NCI-H2107 treated with DMSO at 0.1 percent for 48 hours (cell line): ENCODE data around the gene DOCK1.
"Not testable (repeated sequence)": the region's sequence is repeated elsewhere in the genome, so short reads cannot be mapped to it uniquely, and the experiment has no call there.

Experiments used
- DNase-seq: peaks from one replicate; lab custom pipeline; 2025; ENCODE audit not compliant: unreplicated experiment; lab: John Stamatoyannopoulos, UW

The DOCK1 gene

DNA sequence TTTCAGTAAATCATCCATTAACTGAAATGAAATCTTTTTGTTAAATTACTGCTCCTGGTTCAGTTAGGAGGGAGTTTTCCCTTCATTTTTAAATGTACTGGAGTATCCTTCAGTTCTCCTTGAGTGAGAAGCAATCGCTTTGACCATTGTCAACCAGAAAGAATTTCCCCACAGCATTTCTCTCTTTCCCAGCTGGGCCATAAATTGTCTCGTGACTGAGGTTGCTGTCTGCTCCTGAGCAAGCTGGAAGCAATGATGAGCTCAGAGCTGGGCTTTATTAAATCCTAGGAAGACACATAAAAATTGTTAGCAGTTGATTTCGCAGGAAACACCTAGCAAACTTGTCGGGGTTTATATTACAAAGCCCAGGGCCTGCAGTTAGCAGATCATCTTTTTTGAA lies 393.2 kb downstream of the DOCK1 start:
- DNase-seq, result no peak

- DNase-seq, result not testable (repeated sequence)
Observed at GRCh38 chr10:127299192-127299591, 394.0 kb downstream of the DOCK1 start.

DNA sequence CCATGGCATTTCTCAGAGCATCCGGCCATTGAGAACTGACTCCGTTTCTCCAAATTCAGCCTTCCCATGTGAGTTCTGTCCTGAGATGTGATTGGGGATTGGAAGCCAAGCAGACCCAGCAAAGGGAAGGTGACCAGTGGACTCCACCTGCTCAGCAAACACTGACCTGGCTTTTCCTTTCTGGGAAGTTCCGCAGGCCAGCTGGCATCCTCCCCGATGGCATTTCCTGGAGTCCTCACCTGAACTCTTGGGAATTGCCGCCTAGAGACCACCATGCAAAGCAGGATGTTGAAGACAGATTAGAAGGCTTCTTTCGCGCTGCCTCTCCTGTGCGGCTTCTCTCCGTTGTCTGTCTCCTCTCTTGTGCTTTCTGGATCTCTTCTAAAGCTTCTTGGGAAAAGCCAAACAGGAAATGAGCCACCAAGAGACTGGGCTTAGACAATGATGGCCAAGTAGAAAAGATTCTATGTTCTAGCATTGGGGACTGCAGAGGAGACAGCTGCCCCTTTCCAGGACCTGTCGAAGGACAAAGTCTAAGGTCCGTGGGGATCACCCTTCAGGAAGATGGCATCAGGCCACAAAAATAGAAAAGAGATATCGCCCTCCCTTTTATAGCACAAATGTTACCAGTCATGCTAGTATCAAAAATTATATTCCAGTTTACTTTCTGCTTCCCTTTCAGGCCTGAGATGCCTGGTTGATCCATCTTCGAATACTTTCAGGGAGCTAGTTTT lies 394.9 kb downstream of the DOCK1 start:
- no peak for DNase-seq

DNA sequence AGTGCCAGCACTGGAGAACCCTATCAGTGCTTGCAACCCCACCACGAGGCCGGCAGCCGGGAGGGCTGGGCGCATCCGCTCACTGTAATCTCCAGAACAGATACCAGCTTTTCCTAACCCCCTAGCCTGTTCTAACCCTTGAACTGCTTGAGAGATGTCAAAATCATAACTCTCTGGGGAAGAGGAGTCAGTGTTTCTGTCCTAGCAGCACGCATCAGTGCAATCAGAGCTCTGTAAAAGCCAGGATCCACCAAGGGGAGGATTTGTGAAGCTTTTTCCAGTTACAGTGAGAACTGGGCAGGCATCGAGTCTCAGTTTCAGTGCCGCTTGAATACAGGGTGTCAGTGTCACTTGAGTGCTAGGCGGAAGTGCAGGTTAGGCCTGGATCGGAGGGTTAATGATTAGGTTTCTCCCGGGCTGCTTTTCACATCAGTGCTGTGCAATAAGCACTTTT lies 395.7 kb downstream of the DOCK1 start:
- DNase-seq, result peak; percentile 6

DNA sequence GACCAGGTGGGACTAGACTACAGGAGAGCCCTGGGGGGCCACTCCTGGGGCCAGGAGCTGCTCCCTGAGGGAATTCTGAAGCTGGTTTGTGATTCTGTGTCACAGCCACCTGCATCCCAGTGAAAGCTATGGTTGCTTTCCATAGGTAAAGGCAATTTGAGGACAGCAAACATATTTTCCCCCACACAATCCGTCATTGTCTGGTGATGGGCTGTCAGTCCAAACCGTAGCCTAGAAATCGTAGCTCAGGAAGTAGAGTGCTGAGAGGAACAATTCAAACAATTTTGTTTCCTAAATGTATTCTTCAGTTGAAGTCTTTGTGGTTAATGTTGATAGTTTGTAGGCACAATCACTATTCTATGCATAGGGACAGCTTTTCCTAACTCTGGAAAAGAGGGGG lies 397.1 kb downstream of the DOCK1 start:
- DNase-seq, result peak; percentile 26

DNA sequence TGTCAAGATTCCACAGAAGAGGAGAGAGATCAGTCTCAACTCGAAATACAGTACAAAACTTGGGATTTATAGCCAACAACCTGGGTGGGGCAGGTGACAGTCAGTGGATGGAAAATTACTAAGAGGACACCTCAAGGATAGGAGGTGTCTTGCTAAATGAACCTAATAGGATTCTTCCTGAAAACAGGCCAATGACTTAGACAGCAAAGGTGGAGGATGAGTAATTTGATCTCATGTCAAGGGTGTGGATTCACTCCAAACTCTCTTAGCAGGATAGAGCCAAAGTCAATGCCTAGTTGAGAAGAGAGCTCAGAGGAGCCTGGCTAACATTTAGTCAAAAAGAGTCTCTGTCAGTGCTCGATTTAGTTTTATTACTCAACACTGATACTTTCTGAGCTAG lies 397.9 kb downstream of the DOCK1 start:
- no peak for DNase-seq

GRCh38 chr10:127303746-127304145 lies 398.5 kb downstream of the DOCK1 start:
- DNase-seq, result no peak

DNA sequence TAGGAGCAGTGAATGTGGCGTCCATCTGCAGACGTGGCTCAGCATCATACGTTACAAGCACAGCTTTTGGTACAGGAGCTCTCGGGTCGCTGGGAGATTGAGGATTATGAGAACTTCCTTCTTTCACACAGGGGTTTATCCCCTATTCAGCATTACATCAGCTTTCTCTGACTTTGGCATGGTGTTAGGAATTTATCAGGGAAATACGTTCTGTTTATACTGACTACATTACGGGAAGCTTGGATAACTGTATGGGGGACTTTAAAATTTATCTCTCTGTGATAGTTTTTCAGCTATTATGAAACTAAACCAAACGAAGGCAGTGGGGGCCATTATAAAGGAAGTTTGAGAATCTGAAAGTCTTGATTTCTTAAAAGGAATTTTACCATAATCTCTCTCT lies 401.3 kb downstream of the DOCK1 start:
- no peak for DNase-seq

- DNase-seq, result no peak
Observed at GRCh38 chr10:127307338-127307737, 402.1 kb downstream of the DOCK1 start.

DNA sequence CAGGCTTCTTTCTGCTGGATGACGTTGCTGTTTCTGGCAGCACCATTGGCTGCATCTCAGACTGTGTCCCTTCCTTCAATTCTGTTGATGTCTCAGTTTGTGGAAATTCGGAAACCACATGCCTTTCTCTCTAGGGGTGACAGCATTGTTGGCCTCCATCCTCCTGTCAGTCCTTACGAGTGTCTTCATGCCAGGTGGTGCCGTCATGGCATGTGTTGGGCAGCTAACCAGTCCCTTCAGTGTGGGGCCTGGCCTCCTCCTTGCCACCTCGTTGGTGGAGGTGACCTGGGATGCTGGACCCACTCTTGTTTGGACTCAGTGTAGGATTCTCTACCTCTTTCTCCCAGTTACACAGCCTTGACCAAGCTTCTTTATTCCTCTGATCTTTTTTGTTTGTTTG lies 402.8 kb downstream of the DOCK1 start:
- no peak for DNase-seq

GRCh38 chr10:127309619-127310018 lies 404.4 kb downstream of the DOCK1 start:
- not testable (repeated sequence) for DNase-seq

- no peak for DNase-seq
Observed at GRCh38 chr10:127310430-127310829, 405.2 kb downstream of the DOCK1 start.

DNA sequence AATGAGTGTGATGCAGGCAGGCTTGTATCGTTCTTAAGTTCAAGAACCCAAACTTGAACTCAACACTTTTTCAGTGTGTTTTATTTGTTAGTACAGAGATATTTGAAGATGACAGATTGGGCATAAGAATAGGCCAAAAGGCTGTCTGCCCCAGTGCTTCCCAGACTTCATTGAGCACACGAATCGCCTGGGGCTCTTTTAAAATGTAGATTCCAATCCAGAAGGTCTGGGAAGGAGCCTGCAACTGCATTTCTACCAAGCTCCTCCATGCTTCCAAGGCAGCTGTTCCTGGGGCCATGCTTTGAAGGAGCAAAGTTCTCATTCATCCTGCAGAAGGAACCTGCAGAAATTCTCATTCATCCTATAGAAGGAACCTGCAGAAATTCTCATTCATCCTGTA lies 405.7 kb downstream of the DOCK1 start:
- no peak for DNase-seq

DNA sequence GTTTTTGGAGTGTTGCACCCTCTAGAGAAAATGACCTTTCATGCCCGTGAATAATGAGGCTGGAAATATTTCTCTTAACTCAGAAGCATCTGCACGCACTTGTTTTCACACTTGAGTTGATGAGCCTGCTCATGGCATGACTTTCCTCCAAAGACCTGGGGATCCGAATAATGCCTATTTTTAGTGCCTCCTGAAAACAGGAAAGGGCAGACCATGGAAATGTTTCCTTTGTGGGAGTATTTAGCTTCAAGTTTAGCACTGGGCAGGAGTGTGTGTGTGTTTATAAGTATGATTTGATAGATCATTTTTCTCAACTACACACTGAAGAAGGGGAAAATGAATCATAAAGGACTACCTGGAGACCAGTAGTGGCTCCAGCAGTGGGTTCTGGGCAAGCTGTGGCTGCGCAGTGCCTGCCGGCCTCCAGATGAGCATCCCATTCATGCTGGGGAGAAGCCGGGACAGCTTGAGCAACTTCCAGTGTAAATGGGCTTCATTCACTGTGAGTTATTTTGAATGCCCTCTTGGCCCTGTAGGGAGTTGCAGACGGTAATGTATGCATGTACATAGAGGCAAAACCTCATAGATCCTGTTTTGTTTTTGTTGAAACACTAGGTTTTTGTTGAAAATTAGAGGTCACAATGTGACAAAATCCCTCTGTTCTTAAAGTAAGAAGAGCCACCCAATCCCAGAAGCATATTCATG lies 408.9 kb downstream of the DOCK1 start:
- DNase-seq, result no peak

GRCh38 chr10:127314797-127315196 lies 409.6 kb downstream of the DOCK1 start:
- DNase-seq, result no peak

- no peak for DNase-seq
Observed at GRCh38 chr10:127315888-127316287, 410.7 kb downstream of the DOCK1 start.

DNA sequence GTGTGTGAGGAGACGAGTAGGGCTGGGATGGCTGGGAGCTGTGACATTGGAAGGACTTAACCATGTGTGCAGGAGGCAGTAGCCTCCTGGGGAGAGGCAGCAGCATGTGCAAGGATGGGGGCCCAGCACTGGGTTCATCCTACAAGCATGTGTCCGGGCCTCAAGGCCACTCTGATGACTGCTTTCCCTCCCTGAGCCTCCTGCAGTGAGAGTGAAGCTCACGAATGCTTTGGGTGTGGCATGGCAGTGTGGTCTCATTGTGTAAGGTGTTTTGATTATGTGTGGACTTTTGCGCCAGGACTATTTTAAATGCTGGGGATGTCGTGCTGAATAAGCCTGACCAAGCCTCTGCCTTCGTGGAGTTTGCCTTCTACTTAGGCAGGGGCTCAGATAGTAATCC lies 413.2 kb downstream of the DOCK1 start:
- no peak for DNase-seq

DNA sequence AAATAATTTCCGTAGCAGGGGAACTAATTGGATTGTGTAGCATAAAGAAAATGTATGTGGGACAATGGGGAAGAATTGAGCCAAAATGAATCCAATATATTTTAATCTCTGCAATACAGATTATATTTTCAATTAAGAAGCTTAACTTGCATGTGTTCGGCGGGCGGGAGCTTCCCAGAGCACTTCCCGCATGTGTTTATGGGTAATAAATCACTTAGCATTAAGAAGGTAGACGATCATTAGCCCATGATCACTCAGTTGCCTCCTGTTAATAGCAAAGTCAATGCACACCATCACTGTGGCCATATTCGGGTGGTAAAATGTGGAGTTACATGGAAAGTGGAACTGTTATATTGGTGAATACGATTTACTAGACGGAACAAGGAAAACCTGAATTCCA lies 414.0 kb downstream of the DOCK1 start:
- DNase-seq, result no peak

GRCh38 chr10:127319691-127320090 lies 414.5 kb downstream of the DOCK1 start:
- DNase-seq, result no peak

- DNase-seq, result no peak
Observed at GRCh38 chr10:127320176-127320575, 414.9 kb downstream of the DOCK1 start.

DNA sequence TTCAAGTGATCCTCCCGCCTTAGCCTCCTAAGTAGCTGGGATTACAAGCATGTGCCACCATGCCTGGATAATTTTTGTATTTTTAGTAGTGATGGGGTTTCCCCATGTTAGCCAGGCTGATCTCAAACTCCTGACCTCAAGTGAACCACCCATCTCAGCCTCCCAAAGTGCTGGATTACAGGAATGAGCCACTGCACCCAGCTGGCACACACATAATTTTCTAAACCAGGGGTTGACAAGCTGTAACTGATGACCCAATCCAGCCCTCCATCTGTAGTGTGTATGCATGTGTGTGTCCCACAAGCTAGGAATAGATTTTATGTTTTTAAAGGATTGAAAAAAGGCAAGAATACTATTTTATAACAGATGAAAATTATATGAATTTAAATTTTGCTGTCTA lies 417.1 kb downstream of the DOCK1 start:
- no peak for DNase-seq

- DNase-seq, result no peak
Observed at GRCh38 chr10:127325506-127325905, 420.3 kb downstream of the DOCK1 start.

- DNase-seq, result no peak
Observed at GRCh38 chr10:127326883-127327282, 421.7 kb downstream of the DOCK1 start.
